TTC549 (cell line): ENCODE measurements around the gene AKR1C3.
"Not testable (repeated sequence)": the region's sequence is repeated elsewhere in the genome, so short reads cannot be mapped to it uniquely, and the experiment has no call there.

Experiments
- FAIRE-seq: peaks from 2 replicates; lab custom pipeline; 2012; peaks lifted over from hg19 to GRCh38; lab: Jason Lieb, UNC

The AKR1C3 gene

GRCh38 chr10:5089865-5090264 is 4.3 kb upstream of the AKR1C3 start:
- no peak for FAIRE-seq

- FAIRE-seq = no peak
Measured at GRCh38 chr10:5090551-5090950, 3.7 kb upstream of the AKR1C3 start.

GRCh38 chr10:5091196-5091595 is 3.0 kb upstream of the AKR1C3 start:
- FAIRE-seq = no peak

GRCh38 chr10:5092375-5092774 is 1.8 kb upstream of the AKR1C3 start:
- no peak for FAIRE-seq

- no peak for FAIRE-seq
Measured at GRCh38 chr10:5092848-5093790, 1.1 kb upstream of the AKR1C3 start.

- FAIRE-seq = no peak
Measured at GRCh38 chr10:5095687-5096086, 1.5 kb downstream of the AKR1C3 start.

- no peak for FAIRE-seq
Measured at GRCh38 chr10:5096108-5096507, 1.9 kb downstream of the AKR1C3 start.

- FAIRE-seq = not testable (repeated sequence)
Measured at GRCh38 chr10:5102479-5102878, 8.3 kb downstream of the AKR1C3 start.

- no peak for FAIRE-seq
Measured at GRCh38 chr10:5103481-5103880, 9.3 kb downstream of the AKR1C3 start.

- FAIRE-seq = no peak
Measured at GRCh38 chr10:5105626-5106025, 11.4 kb downstream of the AKR1C3 start.

- no peak for FAIRE-seq
Measured at GRCh38 chr10:5106553-5106952, 12.3 kb downstream of the AKR1C3 start.

- FAIRE-seq = no peak
Measured at GRCh38 chr10:5107860-5108526, 13.8 kb downstream of the AKR1C3 start.

- no peak for FAIRE-seq
Measured at GRCh38 chr10:5108658-5109416, 14.6 kb downstream of the AKR1C3 start.

GRCh38 chr10:5109861-5110260 is 15.6 kb downstream of the AKR1C3 start:
- not testable (repeated sequence) for FAIRE-seq

- no peak for FAIRE-seq
Measured at GRCh38 chr10:5116621-5117020, 22.4 kb downstream of the AKR1C3 start.

- no peak for FAIRE-seq
Measured at GRCh38 chr10:5117026-5117425, 22.8 kb downstream of the AKR1C3 start.

GRCh38 chr10:5119997-5120396 is 25.8 kb downstream of the AKR1C3 start:
- FAIRE-seq = not testable (repeated sequence)

- no peak for FAIRE-seq
Measured at GRCh38 chr10:5123886-5124285, 29.7 kb downstream of the AKR1C3 start.

GRCh38 chr10:5125315-5126044 is 31.3 kb downstream of the AKR1C3 start:
- no peak for FAIRE-seq

GRCh38 chr10:5135581-5135980 is 41.4 kb downstream of the AKR1C3 start:
- no peak for FAIRE-seq

GRCh38 chr10:5136468-5137087 is 42.4 kb downstream of the AKR1C3 start:
- no peak for FAIRE-seq

GRCh38 chr10:5137699-5138098 is 43.5 kb downstream of the AKR1C3 start:
- not testable (repeated sequence) for FAIRE-seq
